LNCAP (cell line): ENCODE results near the gene POLQ.

Source experiments
- CTCF ChIP-seq: fragments of 450-650 bp; IDR thresholded peaks from 2 replicates; pipeline ENCODE4 v1.5.1; 2017; ENCODE audit warnings: mild to moderate bottlenecking

Gene POLQ

GRCh38 chr3:121481106-121481880 lies 64.5 kb downstream of the POLQ start:
- TF ChIP-seq CTCF = no peak

GRCh38 chr3:121477589-121477988 lies 68.2 kb downstream of the POLQ start:
- no peak for TF ChIP-seq CTCF

GRCh38 chr3:121473001-121473400 lies 72.8 kb downstream of the POLQ start:
- TF ChIP-seq CTCF = no peak

GRCh38 chr3:121467085-121467484 lies 78.7 kb downstream of the POLQ start:
- no peak for TF ChIP-seq CTCF

- TF ChIP-seq CTCF = no peak
These were observed 82.0 kb downstream of the POLQ start for GRCh38 chr3:121463745-121464144.

GRCh38 chr3:121462565-121462964 lies 83.2 kb downstream of the POLQ start:
- TF ChIP-seq CTCF = no peak

GRCh38 chr3:121443456-121443855 lies 102.3 kb downstream of the POLQ start:
- no peak for TF ChIP-seq CTCF

GRCh38 chr3:121436641-121437040 lies 109.1 kb downstream of the POLQ start:
- no peak for TF ChIP-seq CTCF
